Thyroid gland (tissue), 4 donors: Measurements from ENCODE around the gene EIF2S2.

Experiments
- POLR2A ChIP-seq, 2 donors: fragments of 450-650 bp; IDR thresholded peaks; one replicate each; pipeline ENCODE4 v1.6.1; 2017; ENCODE audit warnings: antibody characterized with exemption in 2 of 2, mild to moderate bottlenecking in 2 of 2, moderate library complexity in 1 of 2
- TF ChIP-seq, protein P1 (sequence below), 6 experiments: fragments of 200-600 bp in 3 of 6; fragments of 450-650 bp in 3 of 6; sonication (generic) in 3 of 6; IDR thresholded peaks; one replicate each; pipeline ENCODE4 v1.5.1; 2016 to 2019; ENCODE audit warnings: antibody characterized with exemption in 6 of 6, mild to moderate bottlenecking in 2 of 6, inconsistent platforms in 1 of 6, moderate library complexity in 1 of 6

DNA sequence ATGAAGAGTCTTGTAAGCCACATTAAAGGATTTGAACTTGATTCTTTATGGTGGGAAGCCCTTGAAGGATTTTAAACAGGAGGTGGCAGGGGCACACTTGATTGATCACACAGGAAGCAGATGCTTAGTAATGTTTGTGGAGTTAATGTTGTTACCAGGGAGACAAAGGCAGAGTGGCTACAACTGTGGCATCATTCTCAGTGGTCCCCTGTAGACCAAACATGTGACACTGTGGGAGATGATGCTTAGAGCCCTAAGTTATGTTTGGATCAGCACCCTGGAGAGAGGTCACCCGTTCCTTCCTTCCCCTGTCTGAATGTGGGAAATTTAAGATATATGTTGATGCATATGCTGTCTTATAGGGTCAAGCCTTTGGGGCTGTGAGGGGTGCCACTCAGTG lies 53.2 kb downstream of the EIF2S2 start:
- TF ChIP-seq, protein P1, sequence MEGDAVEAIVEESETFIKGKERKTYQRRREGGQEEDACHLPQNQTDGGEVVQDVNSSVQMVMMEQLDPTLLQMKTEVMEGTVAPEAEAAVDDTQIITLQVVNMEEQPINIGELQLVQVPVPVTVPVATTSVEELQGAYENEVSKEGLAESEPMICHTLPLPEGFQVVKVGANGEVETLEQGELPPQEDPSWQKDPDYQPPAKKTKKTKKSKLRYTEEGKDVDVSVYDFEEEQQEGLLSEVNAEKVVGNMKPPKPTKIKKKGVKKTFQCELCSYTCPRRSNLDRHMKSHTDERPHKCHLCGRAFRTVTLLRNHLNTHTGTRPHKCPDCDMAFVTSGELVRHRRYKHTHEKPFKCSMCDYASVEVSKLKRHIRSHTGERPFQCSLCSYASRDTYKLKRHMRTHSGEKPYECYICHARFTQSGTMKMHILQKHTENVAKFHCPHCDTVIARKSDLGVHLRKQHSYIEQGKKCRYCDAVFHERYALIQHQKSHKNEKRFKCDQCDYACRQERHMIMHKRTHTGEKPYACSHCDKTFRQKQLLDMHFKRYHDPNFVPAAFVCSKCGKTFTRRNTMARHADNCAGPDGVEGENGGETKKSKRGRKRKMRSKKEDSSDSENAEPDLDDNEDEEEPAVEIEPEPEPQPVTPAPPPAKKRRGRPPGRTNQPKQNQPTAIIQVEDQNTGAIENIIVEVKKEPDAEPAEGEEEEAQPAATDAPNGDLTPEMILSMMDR (IDR thresholded peaks at IDR 0.05) = no peak
- no peak for TF ChIP-seq POLR2A (IDR thresholded peaks at IDR 0.05)
